Forelimb muscle (tissue), 1 donor: ENCODE measurements around the gene ZNF622. TPM values are rescaled to one million over a fixed set of nuclear protein-coding genes. Genes with fewer than 3 reads are reported as not detected.

ENCODE experiments used
- DNase-seq: peaks from one replicate; pipeline ENCODE4 v3.0.0-alpha.2; 2013; ENCODE audit warnings: low read depth
- polyA plus RNA-seq: library from polyadenylated mRNA; unstranded; fragments of 120-200 nt; gene quantifications from one replicate; pipeline ENCODE4 v1.2.1, GENCODE V29; 2013; ENCODE audit not compliant: insufficient read length

ZNF622 gene
- polyA plus RNA-seq, 1 donor: 20.1 TPM

DNA sequence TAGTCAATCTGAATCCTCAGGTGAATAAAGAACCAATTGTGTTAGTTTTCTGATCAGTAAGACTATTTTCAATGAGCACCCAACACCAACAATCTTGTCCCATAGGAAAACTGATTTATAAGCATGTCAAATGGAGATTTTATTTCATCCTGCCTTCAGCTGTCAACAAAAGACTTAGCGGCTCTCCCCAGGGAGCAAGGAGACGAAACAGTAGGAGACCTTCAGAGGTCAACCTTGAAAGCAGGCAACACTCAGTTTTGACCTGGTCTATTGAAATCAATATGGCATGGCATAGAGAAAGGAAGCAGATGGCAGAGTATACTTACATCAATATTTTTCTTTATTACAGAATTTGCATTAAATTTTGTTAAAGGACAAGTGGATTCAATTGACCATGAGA, 34.1 kb downstream of the ZNF622 start:
- DNase-seq: no peak

DNA sequence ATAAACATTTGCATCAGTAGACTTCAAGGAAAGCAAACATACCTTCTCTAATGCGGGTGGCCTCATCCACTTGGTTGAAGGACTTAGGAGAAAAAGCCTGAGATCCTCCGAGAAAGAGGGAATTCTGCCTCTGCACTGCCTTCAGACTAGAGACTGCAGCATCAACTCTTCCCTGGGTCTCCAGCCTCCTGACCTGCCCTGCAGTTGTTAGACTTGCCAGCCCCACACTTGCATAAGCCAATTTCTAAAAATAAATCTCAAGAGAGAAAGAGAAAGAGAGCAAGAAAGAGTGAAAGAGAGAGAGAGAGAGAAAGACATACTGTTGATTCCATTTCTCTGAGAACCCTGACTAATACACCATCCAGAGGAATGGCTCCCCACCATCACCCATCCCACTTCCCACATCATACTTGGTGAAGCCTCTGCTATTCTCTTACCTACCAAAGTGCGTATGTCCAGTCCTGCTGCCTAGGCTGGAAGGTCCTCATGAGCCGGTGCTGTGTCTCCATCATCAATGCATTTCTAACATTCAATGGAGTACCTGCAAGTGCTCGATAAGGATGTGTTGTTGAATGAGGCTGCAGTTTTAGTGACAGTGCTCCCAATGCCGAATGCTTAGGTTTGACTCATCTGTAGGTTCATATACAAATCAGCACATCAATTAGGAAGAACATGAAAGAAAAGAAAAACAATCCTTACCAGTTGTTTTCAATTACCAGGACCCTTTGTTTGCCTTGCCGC, 35.1 kb downstream of the ZNF622 start:
- no peak for DNase-seq

DNA sequence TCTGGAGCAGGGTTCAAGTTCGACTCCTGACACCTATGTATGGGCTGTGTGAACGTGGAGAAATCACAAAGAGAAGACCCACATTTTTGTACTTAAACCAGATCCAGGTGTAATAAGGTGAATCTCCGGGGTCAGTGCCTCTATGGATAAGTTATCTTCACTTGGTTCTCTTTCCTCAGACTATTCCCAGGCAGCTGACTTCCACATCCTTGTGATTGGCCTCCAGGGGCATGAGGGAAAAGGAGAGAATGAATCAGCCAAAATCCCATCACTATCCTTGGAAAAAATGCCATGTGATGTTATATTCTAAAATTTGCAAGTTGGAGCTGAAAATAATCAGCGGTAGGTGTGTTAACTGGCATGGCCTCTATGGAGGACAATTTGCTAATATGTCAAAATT, 37.2 kb downstream of the ZNF622 start:
- DNase-seq: no peak

DNA sequence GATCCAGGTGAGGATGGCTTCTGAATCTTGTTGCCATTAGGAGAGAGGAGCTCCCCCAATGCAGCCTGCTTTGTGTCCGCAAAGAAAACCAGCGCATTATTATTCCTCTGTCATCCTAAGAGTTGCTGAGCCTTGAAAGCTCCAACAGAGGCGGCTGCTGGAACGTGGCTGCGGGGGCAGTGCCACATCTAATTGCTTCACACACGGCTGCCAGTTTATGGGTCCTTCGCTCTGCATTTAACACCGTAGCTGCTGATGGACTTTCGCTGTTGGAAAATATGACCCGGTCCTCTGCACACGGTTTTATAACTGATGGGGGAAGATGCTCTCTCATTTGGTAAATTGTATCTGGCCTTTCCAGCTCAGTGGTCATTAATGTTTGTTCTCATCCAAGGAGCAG, 38.0 kb downstream of the ZNF622 start:
- no peak for DNase-seq

DNA sequence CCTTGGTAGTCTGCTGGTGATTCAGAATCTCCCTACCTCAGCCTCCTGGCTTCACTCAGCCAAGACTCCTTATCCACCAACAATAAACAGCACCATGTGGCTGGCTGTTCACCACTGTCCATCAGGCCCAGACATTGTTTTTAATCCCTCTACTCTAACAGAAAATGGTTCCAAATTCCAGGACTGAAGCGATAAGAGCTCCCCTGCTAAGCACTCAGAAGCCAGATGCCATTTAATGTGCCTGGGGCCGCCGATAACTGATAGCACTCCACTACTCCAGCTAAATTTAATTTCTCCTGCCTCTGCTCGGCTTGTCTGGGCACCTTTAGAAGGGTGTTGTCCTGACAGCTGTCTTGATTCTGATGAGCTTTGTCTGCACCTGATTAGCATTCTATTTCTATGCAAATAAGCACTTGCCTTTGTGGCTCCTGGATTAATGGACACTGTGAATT, 47.1 kb downstream of the ZNF622 start:
- DNase-seq: no peak

DNA sequence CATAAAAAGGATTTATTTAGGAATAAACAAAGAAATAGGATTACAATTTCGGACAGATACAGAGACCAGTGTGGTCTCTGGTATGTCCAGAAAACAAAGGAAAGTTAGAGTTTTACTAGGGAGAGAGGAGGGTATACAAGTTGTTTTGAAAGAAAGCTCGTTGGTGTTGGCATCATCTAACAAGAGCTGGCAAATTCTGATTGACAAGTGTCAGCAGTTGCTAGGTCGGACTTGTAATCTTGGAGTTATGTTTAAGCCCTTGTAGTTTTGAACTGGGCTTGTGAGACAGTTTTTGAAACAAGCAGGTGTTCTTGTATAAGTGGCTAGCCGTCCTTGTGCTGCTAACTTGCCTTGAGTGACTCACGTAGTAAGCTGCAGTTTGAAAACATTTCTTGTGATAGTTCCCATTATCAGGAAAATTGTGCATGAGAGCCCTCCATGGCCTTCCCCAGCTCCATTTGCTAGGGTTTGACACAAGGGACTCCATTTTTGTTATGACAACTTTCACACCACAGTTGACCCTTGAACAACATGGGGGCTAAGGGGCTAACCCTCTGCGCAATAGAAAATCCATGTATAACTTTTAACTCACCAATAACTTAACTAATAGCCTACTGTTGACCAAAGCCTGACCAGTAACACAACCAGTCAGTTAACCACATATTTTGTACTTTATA, 48.1 kb downstream of the ZNF622 start:
- no peak for DNase-seq

DNA sequence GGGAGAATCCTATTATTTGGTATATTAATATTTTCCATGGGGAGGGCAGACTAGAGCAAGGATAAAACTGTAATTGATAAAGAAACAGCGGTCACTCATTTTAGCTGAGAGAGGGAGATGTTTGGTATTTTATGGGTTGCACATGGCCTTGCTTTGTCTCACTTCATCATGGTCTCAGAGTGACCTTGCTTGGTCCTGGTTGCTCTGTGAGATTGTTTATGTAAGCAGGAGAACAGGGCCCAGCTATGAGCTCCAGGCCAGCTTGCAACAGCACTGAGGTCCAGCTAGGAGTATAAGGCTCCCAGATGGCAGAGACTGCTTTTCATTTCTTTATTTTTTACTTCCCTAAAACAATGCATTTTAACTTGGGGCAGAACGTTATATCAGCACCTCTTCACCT, 50.7 kb downstream of the ZNF622 start:
- no peak for DNase-seq

DNA sequence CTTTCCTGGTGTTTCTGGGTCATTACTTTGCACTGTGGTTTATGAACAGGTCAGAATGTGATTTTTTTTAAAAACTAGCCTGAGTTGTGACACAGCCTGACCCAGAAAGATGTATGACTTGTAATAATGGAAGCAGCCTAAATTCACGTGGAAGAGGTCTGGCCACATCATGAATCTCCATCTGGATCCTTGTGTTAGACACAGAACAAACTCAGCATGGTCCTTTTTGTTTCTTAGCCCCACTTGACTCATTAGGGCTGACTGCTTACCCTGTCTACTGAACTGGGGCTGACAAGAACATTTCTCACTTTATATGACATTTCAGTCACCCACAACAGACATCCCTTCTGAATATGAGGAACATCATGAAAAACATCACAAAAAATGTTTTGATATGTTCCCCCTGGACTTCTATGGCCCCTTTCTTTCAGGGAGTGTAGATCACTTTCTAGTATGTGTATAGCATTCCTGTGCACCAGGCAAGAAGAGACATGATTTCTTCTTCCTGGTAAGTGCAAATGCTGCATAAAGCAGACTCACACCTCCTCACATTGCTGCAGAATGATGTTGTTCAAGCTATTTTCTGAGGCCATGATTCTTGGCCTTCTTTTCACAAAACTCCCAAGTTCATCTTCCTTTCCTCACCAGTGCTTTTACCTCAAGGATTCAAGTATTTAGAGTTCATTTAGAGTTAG, 52.3 kb downstream of the ZNF622 start:
- DNase-seq: no peak

DNA sequence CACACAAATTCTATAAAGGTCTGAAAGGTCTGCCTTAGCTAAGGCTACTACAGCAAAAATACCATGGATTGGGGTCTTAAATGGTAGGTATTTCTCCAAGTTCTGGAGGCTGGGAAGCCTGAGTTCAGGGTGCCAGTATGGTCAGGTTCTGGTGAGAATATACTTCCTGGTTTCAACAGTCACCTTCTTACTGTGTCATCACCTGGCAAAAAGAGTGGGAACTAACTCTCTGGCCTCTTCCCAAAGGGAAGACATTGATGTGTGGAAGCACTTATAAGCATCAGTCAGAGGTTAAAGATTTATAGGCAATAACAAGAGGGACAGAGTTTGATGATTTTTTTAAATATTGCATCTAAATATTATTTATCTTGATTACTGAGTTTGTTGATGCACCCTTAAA, 53.0 kb downstream of the ZNF622 start:
- no peak for DNase-seq

DNA sequence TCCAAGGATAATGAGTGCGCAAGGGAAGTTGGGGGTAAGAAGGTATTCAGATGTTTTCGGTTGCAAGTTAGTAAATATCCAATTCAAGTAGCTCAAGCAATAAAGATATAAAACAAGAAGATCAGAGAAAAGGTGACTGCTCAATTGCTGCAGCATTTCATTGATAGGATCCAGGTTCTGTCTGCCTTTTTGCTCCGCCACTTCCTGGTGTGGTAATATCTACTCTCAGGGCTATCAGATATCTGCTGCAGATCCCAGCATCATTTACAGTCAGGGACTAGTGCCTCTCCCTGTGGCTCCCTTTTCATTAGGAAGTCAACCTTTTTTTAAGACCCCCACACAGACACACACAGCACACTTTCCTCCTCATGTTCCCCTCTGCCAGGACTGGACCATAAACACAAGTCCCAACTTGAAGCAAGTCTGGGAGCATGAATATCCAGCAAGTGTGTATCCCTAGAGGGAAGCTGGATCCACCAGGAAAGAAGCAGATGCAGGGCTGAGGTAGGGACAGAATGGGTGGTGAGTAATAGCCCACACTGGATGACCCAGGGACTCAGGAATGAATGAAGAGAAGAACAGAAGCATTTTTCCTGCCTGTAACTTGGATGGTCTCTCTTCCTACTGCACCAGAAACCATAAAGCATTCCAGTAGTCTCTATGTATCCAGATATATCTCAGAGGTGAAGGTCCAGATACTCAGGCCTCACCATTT, 53.7 kb downstream of the ZNF622 start:
- DNase-seq: no peak

DNA sequence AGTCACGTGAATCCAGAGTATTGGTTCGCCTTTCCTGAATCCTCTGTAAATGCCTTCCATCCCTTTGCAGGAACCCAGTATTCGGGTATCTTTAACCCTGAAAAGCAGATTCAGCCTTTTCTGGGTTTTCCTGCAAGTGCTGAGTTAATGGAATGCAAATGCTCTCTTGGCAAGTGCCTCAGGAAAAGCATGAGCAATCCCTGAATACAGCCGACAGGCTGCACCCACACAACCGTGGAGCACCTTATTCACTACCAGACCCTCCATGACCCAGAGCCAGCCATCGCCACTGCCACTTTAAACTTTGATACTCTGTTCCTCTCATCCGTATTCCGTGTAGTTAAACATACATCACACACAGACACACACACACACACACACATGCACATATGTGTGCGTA, 54.4 kb downstream of the ZNF622 start:
- no peak for DNase-seq

DNA sequence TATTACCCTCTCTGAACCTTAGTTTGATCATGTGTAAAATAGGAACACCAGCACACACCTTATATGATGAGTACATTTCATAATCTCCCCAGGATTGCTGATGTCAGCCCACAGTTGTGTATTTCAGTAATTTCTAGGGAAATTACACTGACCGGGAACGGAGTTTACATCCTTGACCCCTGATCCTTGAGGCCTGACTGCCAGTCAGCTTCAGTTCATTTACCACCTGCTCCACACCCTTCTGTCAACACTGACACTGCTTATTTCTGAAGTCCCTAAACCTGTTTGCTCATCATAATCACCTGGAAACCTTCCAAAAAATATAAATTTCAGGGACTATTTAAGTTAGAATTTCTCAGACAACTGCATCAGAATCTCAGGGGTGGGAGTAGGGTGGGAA, 55.3 kb downstream of the ZNF622 start:
- no peak for DNase-seq

DNA sequence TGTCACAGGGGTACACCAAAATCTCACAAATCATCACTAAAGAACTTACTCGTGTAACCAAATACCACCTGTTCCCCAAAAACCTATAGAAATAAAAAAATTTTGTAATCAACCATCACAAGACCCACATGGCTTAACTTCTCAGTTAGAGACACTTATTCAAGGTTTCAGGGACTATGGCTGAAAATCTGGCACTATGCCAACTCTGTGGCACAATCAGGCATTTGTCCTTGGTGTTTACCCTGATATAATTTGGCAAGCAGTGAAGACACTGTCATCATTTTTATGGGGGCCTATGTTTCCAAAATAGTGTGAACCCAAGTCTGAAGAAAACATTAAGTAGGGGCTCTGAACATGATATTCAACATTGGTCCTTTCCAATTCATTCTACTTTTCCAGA, 59.0 kb downstream of the ZNF622 start:
- no peak for DNase-seq

DNA sequence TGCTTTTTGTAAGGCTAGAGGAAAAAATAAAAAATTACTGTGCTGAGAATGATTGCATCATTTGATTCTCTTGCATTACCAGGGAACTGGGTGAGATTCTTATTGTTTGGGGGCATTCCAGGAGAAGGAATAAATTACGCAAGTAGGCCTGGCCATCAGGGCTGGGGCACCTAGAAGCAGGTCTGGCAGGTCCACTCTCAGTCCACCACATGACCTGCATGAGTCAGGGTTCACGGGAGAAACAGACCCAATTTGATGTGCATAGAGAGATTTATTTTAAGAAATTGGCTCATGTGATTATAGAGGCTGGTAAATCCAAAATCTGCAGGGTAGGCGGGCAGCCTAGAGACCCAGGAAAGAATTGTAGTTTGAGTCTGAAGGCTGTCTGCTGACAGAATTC, 59.6 kb downstream of the ZNF622 start:
- DNase-seq: no peak

Other genes with a start within 250 kb of the ZNF622 start
- gene RETREG1, start 151.2 kb upstream of the ZNF622 start, polyA plus RNA-seq: 69.5 TPM